KOPT-K1 (cell line): ENCODE data around the gene DTWD2.
"Not testable (repeated sequence)": the region's sequence is repeated elsewhere in the genome, so short reads cannot be mapped to it uniquely, and the experiment has no call there.

Source experiments
- H3K27ac ChIP-seq: fragments of 200-600 bp; sonication (generic); 2 replicates; pipeline ENCODE4 v1.5.1; 2016; ENCODE audit warnings: antibody characterized with exemption, mild to moderate bottlenecking, low read depth, low read length; ENCODE audit not compliant: poor library complexity, severe bottlenecking
- H3K36me3 ChIP-seq: fragments of 200-600 bp; sonication (generic); 2 replicates; pipeline ENCODE4 v1.5.1; 2017; ENCODE audit warnings: antibody characterized with exemption, mild to moderate bottlenecking, low read length, moderate library complexity; ENCODE audit not compliant: insufficient read depth
- H3K9me3 ChIP-seq: fragments of 200-600 bp; sonication (generic); 2 replicates; pipeline ENCODE4 v1.5.1; 2017; ENCODE audit warnings: antibody characterized with exemption, low read length, mild to moderate bottlenecking; ENCODE audit not compliant: insufficient read depth, poor library complexity, severe bottlenecking

DTWD2 gene

GRCh38 chr5:118980017-118980416 is 8.3 kb downstream of the DTWD2 start:
- H3K27ac ChIP-seq: no peak overlapping the region
- H3K36me3 ChIP-seq: no peaks in the 10 kb centered on the region
- peaks cover 26% of the 10 kb centered on the region for H3K9me3 ChIP-seq

GRCh38 chr5:118973779-118974445 is 14.4 kb downstream of the DTWD2 start:
- not testable (repeated sequence) for H3K36me3 ChIP-seq, H3K27ac ChIP-seq
- peaks cover 26% of the 10 kb centered on the region for H3K9me3 ChIP-seq

DNA sequence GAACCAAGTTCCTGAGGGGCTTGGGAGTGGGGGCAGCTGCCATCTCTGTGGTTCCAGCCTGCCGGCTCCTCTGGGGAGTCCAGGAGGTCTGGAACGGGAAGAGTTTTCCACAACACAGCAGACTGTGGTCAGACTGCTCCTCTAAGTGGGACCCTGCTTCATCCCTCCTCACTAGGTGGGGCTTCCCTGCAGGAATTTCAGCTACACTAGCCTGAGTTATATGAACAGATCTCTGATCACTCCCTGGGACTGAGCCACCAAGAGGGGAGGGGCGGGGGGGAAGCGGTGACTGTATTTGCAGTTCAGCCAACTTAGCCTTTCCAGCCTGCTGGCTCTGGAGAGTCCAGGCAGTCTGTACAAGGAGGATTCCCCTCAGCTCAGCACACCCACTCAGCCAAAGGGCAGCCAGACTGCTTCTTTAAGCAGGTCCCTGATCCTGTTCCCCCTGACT is 19.4 kb downstream of the DTWD2 start:
- H3K9me3 ChIP-seq: peaks cover 3% of the 10 kb centered on the region
- no peaks in the 10 kb centered on the region for H3K36me3 ChIP-seq
- H3K27ac ChIP-seq: no peak overlapping the region

- peaks cover 3% of the 10 kb centered on the region for H3K9me3 ChIP-seq
- H3K27ac ChIP-seq: no peak overlapping the region
These were observed 19.9 kb downstream of the DTWD2 start for GRCh38 chr5:118968406-118968911.

GRCh38 chr5:118967059-118967508 is 21.3 kb downstream of the DTWD2 start:
- H3K27ac ChIP-seq: no peak overlapping the region
- no peaks in the 10 kb centered on the region for H3K36me3 ChIP-seq
- H3K9me3 ChIP-seq: peaks cover 3% of the 10 kb centered on the region

More at GRCh38 chr5:118968406-118968911, 19.9 kb downstream of the DTWD2 start:
- no peaks in the 10 kb centered on the region for H3K36me3 ChIP-seq

- Histone ChIP-seq H3K9me3 (peaks cover 3% of the 10 kb centered on the region), H3K27ac (no peak overlapping the region), H3K36me3 (no peaks in the 10 kb centered on the region)
These were observed 22.5 kb downstream of the DTWD2 start for GRCh38 chr5:118965890-118966289.

DNA sequence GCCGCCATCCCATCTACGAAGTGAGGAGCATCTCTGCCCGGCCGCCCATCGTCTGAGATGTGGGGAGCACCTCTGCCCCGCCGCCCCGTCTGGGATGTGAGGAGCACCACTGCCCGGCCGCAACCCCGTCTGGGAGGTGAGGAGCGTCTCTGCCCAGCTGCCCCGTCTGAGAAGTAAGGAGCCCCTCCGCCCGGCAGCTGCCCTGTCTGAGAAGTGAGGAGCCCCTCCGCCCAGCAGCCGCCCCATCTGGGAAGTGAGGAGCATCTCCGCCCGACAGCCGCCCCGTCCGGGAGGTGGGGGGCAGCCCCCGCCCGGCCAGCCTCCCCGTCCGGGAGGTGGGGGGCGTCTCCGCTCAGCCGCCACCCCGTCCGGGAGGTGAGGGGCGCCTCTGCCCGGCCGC is 23.4 kb downstream of the DTWD2 start:
- not testable (repeated sequence) for H3K27ac ChIP-seq, H3K9me3 ChIP-seq, H3K36me3 ChIP-seq

DNA sequence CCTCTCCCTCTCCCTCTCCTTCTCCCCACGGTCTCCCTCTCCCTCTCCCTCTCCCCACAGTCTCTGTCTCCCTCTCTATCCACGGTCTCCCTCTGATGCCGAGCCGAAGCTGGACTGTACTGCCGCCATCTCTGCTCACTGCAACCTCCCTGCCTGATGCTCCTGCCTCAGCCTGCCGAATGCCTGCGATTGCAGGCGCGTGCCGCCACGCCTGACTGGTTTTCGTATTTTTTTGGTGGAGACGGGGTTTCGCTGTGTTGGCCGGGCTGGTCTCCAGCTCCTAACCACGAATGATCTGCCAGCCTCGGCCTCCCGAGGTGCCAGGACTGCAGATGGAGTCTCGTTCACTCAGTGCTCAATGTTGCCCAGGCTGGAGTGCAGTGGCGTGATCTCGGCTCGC is 24.0 kb downstream of the DTWD2 start:
- H3K27ac ChIP-seq, H3K36me3 ChIP-seq, H3K9me3 ChIP-seq: not testable (repeated sequence)

DNA sequence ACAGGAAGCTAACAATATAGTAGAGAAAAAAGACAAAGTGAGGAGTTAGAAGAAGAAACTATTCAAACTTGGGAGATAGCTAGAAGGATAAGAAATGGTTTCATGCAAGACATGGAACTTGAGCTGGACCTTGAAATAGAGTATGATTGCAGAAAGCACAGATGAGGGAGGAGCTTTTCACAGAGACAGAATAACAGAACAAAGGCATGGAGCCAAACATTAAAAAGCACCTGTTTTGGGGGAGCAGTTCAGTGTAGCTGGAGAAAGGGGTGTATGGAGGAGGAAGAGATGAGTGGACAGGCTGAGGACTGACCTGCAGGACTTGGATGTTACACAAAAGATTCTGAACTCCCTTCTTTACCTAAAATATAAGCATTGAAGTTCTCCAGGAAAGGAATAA is 25.2 kb downstream of the DTWD2 start:
- Histone ChIP-seq H3K36me3 (no peaks in the 10 kb centered on the region), H3K9me3 (peaks cover 3% of the 10 kb centered on the region), H3K27ac (no peak overlapping the region)

DNA sequence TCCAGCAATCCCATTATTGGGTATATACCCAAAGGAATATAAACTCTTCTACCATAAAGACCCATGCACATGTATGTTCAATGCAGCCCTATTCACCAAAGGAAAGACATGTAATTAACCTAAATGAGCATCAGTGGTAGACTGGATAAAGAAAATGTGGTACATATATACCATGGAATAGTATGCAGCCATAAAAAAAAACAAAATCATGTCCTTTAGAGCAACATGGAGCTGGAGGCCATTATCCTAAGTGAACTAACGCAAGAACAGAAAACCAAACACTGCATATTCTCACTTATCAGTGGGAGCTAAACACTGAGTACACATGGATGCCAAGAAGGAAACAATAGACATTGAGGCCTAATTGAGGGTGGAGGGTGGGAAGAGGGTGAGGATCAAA is 27.8 kb downstream of the DTWD2 start:
- Histone ChIP-seq H3K27ac (no peak overlapping the region), H3K36me3 (no peaks in the 10 kb centered on the region), H3K9me3 (peaks cover 3% of the 10 kb centered on the region)

DNA sequence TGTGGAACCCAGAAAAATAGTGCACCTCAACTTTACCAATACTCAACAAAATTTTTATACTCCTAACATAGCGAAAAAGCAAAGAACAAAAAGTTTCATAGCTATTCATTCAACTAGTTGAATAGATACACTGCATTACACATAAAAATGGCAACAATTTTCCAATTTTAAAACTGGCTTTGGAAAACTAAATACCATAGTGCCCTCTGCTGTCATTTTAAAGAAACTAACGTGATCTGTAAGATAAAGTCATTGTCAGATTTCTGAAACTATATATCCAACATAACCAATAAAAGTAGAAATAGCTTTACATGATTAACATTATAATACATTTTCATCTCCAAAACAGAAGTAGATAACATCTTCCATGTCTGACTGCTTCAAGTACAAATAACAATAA is 31.6 kb downstream of the DTWD2 start:
- Histone ChIP-seq H3K27ac (no peak overlapping the region), H3K9me3 (no peaks in the 10 kb centered on the region), H3K36me3 (no peaks in the 10 kb centered on the region)

DNA sequence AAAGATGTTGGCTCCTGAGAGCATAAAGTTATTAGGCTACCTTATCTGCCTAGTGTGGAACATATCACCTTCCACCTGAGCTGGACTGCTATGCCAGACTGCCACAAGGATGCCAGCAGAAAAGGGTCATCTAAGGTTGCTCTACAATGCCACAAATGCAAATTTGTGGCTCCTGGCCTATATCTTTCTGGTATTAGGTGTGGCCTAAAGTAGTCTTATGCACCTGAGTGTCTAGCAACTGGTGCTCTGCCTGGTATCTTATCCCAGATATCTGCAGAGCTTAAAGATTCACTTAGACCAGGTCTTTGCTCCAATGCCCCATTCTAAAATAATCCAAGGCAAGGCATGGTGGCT is 34.7 kb downstream of the DTWD2 start:
- H3K36me3 ChIP-seq: no peaks in the 10 kb centered on the region
- no peaks in the 10 kb centered on the region for H3K9me3 ChIP-seq
- no peak overlapping the region for H3K27ac ChIP-seq

GRCh38 chr5:118952992-118953651 is 35.2 kb downstream of the DTWD2 start:
- Histone ChIP-seq H3K27ac (no peak overlapping the region), H3K36me3 (no peaks in the 10 kb centered on the region)

DNA sequence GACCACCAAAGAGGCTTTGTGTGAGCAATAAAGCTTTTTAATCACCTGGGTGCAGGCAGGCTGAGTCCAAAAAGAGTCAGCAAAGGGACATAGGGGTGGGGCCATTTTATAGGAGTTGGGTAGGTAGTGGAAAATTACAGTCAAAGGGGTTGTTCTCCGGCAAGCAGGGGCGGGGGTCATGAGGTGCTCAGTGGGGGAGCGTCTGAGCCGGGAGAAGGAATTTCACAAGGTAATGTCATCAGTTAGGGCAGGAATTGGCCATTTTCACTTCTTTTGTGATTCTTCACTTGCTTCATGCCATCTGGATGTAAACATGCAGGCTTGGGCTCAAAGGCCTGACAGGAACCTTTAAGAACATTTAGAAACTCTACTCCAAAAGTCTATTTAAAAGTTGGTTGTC is 36.0 kb downstream of the DTWD2 start:
- not testable (repeated sequence) for H3K27ac ChIP-seq, H3K9me3 ChIP-seq, H3K36me3 ChIP-seq

More at GRCh38 chr5:118952992-118953651, 35.2 kb downstream of the DTWD2 start:
- no peaks in the 10 kb centered on the region for H3K9me3 ChIP-seq

DNA sequence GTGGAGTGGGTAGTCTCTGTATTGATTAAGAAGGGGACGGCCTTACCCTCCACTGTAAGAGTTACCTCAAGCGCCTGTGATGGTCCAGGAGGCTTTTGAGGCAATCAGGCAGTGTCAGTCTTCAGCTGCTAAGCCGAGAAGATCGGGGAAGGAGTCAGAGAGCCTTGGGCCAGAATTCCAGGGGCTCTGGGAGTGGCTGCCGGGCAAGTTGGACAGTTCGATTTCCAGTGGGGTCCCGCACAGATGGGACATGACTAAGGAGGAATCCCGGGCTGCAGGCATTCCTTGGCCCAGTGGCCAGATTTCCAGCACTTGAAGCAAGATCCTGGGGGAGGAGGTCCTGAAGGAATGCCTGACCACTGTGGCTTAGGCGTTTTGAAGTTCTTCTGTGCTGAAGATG is 38.0 kb downstream of the DTWD2 start:
- not testable (repeated sequence) for H3K27ac ChIP-seq, H3K9me3 ChIP-seq, H3K36me3 ChIP-seq
